Fibroblast of the aortic adventitia (primary cell): Measurements from ENCODE around the gene RAMP2. TPM values are rescaled to one million over a fixed set of nuclear protein-coding genes. Genes with fewer than 3 reads are reported as not detected.

Source experiments
- DNase-seq: peaks from one replicate; pipeline ENCODE4 v3.0.0-alpha.2; 2010; ENCODE audit warnings: low read depth
- H3K4me3 ChIP-seq: 2 replicates; pipeline ENCODE4 v1.5.1; 2011; ENCODE audit warnings: low read depth, mild to moderate bottlenecking, control low read depth, low read length, moderate library complexity
- CTCF ChIP-seq: IDR thresholded peaks from 2 replicates; pipeline ENCODE4 v1.5.1; 2011; ENCODE audit warnings: mild to moderate bottlenecking, low read length, control low read depth, inconsistent platforms; ENCODE audit not compliant: insufficient read depth
- total RNA-seq: library from RNA; depleted of rRNA; stranded (reverse); fragments of >200 nt; gene quantifications from 2 replicates; pipeline ENCODE4 v1.2.3, GENCODE V29; 2012; ENCODE audit warnings: low replicate concordance

Gene RAMP2
- total RNA-seq, 1 donor = 0.27 TPM

GRCh38 chr17:42778570-42778969, 17.5 kb downstream of the RAMP2 start:
- TF ChIP-seq CTCF = no peak

GRCh38 chr17:42779304-42779935, 18.4 kb downstream of the RAMP2 start:
- no peak for DNase-seq
- TF ChIP-seq CTCF = no peak
- H3K4me3 ChIP-seq = no peak overlapping the region

More at GRCh38 chr17:42778570-42778969, 17.5 kb downstream of the RAMP2 start:
- no peak overlapping the region for H3K4me3 ChIP-seq
- no peak for DNase-seq

- no peak for DNase-seq
- H3K4me3 ChIP-seq = peak within 1 kb of the TSS; percentile 70
- no peak for TF ChIP-seq CTCF
These were observed 19.2 kb downstream of the RAMP2 start, which contains the start of gene WNK4 for GRCh38 chr17:42779936-42780850. Gene WNK4, plus strand, starts transcription at chr17:42780610. Its CDS starts 89 bp downstream, at chr17:42780699.

GRCh38 chr17:42780851-42781638, 20.0 kb downstream of the RAMP2 start:
- TF ChIP-seq CTCF = no peak
- peak overlapping the region; percentile 70 for H3K4me3 ChIP-seq
- no peak for DNase-seq

GRCh38 chr17:42781639-42782165, 20.7 kb downstream of the RAMP2 start:
- TF ChIP-seq CTCF = no peak
- peak overlapping the region; percentile 70 for H3K4me3 ChIP-seq

GRCh38 chr17:42782166-42783061, 21.4 kb downstream of the RAMP2 start:
- H3K4me3 ChIP-seq = peak overlapping the region; percentile 70
- peak; percentile 33 for DNase-seq

More at GRCh38 chr17:42781639-42782165, 20.7 kb downstream of the RAMP2 start:
- no peak for DNase-seq

More at GRCh38 chr17:42782166-42783061, 21.4 kb downstream of the RAMP2 start:
- TF ChIP-seq CTCF = no peak
